NCI-H1417 treated with DMSO at 0.1 percent for 48 hours (cell line): ENCODE data around the gene TET1.
A peak's percentile ranks its signal among the peaks of the same experiment; 100 is the strongest.
"Not testable (repeated sequence)": the region's sequence is repeated elsewhere in the genome, so short reads cannot be mapped to it uniquely, and the experiment has no call there.

ENCODE experiments used
- DNase-seq: peaks from one replicate; lab custom pipeline; 2025; lab: John Stamatoyannopoulos, UW

TET1 gene

DNA sequence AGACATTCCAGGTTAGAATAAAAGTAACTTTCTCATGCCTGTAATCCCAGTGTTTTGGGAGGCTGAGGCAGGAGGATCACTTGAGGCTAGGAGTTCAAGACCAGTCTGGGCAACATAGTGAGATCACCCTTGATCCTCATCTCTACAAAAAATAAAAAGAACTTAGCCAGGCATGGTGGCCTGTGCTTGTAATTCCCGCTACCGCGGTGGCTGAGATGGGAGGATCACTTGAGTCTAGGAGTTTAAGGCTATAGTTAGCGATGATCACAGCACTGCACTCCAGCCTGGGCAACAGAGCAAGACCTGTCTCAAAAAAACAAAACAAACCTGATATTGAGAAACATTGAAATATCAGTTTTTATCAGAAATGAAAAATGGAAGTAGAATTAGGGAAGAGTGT is 4.6 kb downstream of the TET1 start:
- no peak for DNase-seq

DNA sequence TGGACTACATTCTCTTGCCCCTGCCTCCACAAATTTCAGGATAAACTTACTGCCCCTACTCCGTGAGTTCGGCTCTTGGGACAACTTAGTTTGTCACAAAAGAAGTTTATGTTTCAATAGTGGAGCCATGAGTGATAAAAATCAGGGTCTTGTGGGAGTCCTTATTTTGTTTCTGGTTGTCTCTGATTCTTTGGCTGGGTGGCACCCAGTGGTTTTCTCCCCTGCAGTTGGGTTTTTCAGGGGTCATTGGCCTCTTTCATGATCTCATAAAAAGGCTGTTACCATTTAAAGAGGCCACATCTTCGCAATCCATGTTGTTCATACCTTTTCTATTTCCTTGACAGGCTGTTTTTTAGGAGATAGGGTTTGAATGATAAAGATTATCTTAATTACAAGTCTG is 5.5 kb downstream of the TET1 start:
- DNase-seq = no peak

GRCh38 chr10:68566351-68566750 is 6.2 kb downstream of the TET1 start:
- no peak for DNase-seq

DNA sequence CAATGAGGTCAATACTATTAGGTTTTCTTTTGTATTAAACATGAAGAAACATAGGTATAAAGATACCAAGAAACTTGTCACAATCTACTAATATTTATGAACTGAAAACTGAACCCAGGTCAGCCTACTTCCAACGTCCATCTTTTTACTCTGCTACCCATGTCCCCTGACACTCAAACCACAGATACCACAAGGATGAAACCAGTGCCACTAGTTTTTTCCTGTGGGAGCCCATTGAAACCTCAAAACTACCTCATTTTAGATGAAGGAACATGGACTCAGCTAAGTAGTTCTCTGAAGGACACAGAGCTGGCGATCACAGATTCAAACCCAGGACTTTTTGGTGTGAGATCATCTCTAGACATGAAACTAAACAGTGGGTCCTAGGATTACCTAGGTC is 6.8 kb downstream of the TET1 start:
- DNase-seq = no peak

- DNase-seq = no peak
Observed at GRCh38 chr10:68572151-68572550, 12.0 kb downstream of the TET1 start.

GRCh38 chr10:68574051-68574450 is 13.9 kb downstream of the TET1 start:
- DNase-seq = no peak

- DNase-seq = no peak
Observed at GRCh38 chr10:68576118-68576517, 16.0 kb downstream of the TET1 start.

GRCh38 chr10:68578974-68579373 is 18.8 kb downstream of the TET1 start:
- no peak for DNase-seq

DNA sequence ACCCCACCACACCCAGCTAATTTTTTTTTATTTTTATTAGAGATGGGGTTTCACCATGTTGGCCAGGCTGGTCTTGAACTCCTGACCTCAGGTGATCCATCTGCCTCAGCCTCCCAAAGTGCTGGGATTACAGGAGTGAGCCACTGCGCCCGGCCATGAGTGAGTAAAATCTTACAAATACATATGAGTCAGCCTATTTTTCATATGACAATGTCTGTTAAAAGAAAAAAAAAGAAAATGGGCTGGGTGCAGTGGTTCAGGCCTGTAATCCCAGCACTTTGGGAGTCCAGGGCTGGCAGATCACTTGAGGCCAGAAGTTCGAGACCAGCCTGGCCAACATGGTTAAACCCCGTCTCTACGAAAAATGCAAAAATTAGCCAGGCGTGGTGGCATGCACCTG is 24.1 kb downstream of the TET1 start:
- DNase-seq = not testable (repeated sequence)

- DNase-seq = no peak
Observed at GRCh38 chr10:68586606-68587305, 26.6 kb downstream of the TET1 start.

- no peak for DNase-seq
Observed at GRCh38 chr10:68594405-68594804, 34.3 kb downstream of the TET1 start.

DNA sequence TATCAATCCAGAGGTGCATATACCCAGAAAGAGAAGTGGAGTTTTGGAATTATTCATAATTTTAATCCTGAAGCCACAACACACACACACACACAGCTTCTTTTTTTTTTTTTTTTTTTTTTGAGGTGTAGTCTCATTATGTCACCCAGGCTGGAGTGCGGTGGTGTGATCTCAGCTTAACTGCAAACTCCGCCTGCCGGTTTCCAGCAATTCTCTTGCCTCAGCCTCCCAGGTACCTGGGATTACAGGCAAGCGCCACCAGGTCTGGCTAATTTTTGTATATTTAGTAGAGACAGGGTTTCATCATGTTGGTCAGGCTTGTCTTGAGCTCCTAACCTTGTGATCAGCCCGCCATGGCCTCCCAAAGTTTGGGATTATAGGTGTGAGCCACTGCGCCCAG is 35.4 kb downstream of the TET1 start:
- DNase-seq = no peak

DNA sequence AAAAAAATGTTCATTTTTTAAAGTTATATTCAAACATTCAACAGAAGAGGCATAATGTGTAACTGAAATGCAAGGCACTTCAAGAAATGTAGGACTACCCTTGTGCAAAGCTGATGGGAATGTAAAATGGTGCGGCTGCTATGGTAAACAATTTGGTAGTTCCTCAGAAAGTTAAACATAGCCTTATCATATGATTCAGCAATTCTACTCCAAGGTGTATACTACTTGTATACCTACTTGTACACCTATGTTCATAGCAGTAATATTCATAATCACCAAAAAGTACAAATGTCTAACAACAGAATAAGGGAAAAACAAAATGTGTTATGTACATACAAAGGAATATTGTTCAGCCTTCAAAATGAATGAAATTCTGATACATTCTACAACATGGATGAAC is 37.3 kb downstream of the TET1 start:
- no peak for DNase-seq

GRCh38 chr10:68598978-68599770 is 39.0 kb downstream of the TET1 start:
- DNase-seq = no peak

- no peak for DNase-seq
Observed at GRCh38 chr10:68599771-68600040, 39.6 kb downstream of the TET1 start.

- peak; percentile 67 for DNase-seq
Observed at GRCh38 chr10:68600041-68600778, 40.1 kb downstream of the TET1 start.

- no peak for DNase-seq
Observed at GRCh38 chr10:68601501-68602265, 41.5 kb downstream of the TET1 start.

DNA sequence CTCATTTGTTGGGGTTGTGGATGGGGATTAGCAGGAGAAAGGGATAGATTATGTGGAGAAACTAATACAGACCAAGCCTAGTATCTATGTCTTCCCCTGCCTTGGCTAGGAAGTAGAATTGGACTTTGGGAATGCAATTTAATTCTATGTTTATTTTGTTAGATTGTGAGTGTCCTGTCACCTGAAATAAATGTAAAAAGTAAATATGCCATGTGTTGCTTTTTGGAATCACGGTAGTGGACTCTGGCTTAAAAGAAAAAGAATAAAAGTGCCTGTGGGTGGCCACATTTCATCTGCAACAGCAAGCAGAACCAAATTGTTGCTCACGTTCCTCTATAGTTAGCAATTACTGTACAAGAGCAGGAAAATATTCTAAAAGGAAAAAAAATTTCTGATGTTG is 42.3 kb downstream of the TET1 start:
- no peak for DNase-seq

GRCh38 chr10:68603766-68604165 is 43.6 kb downstream of the TET1 start:
- DNase-seq = no peak

DNA sequence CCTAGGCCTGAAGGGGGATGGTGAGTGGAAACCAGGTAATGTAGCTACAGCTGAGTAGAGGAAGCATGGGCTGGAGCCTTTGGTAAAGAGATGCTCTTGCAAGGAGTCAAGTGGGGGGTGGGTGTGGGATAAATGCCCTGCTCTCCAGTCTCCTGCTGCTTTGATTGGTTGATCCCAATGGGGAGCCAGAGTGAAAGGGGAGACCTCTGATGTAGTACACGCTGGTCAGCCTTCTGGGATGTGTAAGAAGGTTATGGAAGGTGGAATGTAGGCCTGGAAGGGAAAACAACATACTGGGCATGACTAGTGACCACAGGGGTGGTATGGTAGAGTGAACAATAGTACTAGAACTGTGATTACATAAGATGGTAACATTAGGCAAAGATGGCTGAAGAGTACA is 44.3 kb downstream of the TET1 start:
- no peak for DNase-seq

- DNase-seq = no peak
Observed at GRCh38 chr10:68606918-68607317, 46.8 kb downstream of the TET1 start.

- not testable (repeated sequence) for DNase-seq
Observed at GRCh38 chr10:68610023-68610422, 49.9 kb downstream of the TET1 start.
